ENCODE measurements around the gene PSMD11. TPM values are rescaled to one million over a fixed set of nuclear protein-coding genes. Genes with fewer than 3 reads are reported as not detected.

Gene PSMD11
- total RNA-seq, 1 donor from 2014 or later: 109 TPM

DNA sequence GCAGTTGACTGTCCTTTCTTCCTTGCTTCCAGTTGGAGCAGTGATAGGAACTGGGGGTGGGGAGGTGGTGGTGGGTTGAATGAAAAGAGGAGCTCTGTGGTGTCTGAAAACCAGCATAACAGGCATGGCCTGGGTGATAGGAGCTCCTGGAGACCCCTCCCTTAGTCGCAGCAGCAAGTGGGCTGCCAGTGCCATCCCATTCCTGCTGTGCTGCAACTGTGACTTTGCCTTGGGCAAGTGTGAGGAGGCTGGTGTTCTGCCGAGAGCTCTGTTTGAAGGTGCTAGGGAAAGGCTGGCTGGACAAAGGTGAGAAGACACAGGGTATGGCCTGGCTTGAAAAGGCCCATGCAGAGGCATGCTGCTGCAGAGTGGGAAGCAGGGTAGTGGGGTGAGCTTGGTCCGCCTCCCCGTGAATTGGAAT lies 39.7 kb downstream of the PSMD11 start:
- Mint-ChIP-seq H3K9me3 (no peaks in the 10 kb centered on the region), H3K36me3 (peaks cover 17% of the 10 kb centered on the region), H3K4me1 (ENCODE audit: unreplicated experiment) (peaks cover 20% of the 10 kb centered on the region), H3K4me3 (peak overlapping the region; percentile 80), H3K27ac (peak overlapping the region; percentile 84), H3K27me3 (peaks cover 3% of the 10 kb centered on the region)
- TF ChIP-seq, protein P1, sequence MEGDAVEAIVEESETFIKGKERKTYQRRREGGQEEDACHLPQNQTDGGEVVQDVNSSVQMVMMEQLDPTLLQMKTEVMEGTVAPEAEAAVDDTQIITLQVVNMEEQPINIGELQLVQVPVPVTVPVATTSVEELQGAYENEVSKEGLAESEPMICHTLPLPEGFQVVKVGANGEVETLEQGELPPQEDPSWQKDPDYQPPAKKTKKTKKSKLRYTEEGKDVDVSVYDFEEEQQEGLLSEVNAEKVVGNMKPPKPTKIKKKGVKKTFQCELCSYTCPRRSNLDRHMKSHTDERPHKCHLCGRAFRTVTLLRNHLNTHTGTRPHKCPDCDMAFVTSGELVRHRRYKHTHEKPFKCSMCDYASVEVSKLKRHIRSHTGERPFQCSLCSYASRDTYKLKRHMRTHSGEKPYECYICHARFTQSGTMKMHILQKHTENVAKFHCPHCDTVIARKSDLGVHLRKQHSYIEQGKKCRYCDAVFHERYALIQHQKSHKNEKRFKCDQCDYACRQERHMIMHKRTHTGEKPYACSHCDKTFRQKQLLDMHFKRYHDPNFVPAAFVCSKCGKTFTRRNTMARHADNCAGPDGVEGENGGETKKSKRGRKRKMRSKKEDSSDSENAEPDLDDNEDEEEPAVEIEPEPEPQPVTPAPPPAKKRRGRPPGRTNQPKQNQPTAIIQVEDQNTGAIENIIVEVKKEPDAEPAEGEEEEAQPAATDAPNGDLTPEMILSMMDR (conservative IDR thresholded peaks at IDR 0.05): no peak
- DNase-seq (ENCODE audit: extremely low spot score, unreplicated experiment): peak; percentile 48

DNA sequence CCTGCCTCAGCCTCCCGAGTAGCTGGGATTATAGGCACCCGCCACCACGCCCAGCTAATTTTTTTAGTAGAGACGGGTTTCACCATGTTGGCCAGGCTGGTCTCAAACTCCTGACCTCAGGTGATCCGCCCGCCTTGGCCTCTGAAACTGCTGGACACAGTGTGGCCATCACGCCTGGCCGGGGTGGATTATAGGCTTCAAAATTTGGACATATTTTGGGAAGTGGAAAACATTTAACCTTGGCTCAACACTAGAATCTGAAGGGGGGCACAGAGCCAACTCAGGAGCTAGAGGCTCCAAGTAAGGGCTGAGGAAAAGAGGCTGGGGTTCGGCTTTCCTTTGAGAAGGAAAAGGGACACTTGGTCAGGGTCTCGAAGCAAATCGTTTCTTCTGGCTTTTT lies 40.3 kb downstream of the PSMD11 start:
- Mint-ChIP-seq H3K4me3 (peak overlapping the region; percentile 69), H3K27ac (no peak overlapping the region), H3K4me1 (ENCODE audit: unreplicated experiment) (peaks cover 20% of the 10 kb centered on the region), H3K36me3 (peaks cover 12% of the 10 kb centered on the region), H3K27me3 (peaks cover 3% of the 10 kb centered on the region), H3K9me3 (no peaks in the 10 kb centered on the region)
- TF ChIP-seq, protein P1 (conservative IDR thresholded peaks at IDR 0.05): no peak
- peak; percentile 42 for DNase-seq (ENCODE audit: extremely low spot score, unreplicated experiment)

DNA sequence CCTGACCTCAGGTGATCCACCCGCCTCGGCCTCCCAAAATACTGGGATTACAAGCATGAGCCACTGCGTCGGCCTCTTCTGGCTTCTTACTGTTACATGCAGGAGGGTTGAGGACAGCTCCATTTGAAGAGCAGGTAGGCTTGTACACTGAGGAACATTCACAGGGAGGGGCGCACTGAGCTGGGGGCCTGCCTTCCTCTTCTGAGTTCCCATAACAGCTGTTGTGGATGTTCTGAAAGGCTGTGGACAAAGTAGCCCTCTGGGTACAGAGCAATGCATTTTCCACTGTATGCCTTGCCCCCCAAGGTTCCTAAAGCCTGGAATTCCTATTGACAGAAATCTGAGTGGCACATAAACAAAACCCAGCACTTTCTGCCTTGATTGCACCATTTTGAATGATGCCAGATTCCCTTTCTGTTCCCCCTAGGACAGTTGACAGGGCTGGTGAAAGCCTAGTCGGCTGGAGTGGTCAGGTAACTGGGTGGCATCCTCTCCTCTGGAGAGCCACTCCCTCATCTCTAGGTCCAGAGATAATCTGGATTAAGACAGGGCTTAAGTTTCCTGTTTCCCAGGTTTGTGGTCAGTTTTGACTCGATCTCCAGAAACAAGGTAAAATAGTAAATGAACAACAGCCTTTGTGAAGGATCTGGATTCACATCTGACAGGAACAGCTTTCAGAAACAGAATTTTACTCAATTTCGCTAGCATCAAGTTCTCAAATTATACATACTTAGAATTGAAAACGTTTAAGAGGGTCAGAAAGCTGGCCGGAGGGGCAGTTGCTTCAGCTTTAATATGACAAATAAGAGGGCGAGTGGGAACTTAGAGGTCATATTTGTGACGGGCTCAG lies 41.2 kb downstream of the PSMD11 start:
- TF ChIP-seq, protein P1 (conservative IDR thresholded peaks at IDR 0.05): no peak
- no peaks in the 10 kb centered on the region for H3K9me3 Mint-ChIP-seq
- H3K4me3 Mint-ChIP-seq: peak overlapping the region; percentile 84
- DNase-seq (ENCODE audit: extremely low spot score, unreplicated experiment): peak; percentile 31
- peaks cover 20% of the 10 kb centered on the region for H3K4me1 Mint-ChIP-seq (ENCODE audit: unreplicated experiment)
- H3K36me3 Mint-ChIP-seq: peaks cover 7% of the 10 kb centered on the region
- H3K27me3 Mint-ChIP-seq: peaks cover 3% of the 10 kb centered on the region
- peak overlapping the region; percentile 67 for H3K27ac Mint-ChIP-seq

DNA sequence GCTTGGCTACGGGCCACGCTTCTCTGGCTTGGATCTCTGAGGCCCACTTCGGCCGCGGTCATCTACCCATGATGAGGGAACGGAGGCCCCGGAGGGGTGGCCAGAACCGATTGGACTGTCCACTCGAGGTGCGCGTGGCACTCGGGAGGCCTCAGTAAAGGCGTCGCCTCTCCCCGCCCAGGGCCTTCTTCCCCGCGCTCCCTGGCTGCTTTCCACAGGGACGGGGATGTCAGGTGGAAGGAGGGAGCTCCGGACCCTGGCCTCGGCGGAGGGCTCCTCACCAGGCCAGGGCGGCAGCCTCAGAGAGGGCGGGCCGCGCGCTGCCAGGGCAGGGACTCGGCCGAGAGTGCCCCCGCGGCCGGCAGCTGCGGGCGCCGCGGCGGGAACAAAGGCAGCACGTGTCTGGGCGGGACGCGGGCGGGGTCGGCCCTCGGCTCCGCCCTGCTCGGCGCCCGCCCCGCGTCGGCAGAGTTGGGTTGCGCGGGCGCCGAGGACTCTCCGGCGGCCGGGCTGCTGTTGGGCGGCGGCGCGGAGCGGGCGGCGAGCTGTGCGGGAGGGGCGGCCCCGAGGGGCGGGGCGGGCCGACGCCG lies 41.9 kb downstream of the PSMD11 start:
- peaks cover 3% of the 10 kb centered on the region for H3K27me3 Mint-ChIP-seq
- TF ChIP-seq, protein P1 (conservative IDR thresholded peaks at IDR 0.05): no peak
- peak; percentile 86 for DNase-seq (ENCODE audit: extremely low spot score, unreplicated experiment)
- H3K36me3 Mint-ChIP-seq: peaks cover 7% of the 10 kb centered on the region
- H3K4me3 Mint-ChIP-seq: peak overlapping the region; percentile 84
- H3K9me3 Mint-ChIP-seq: no peaks in the 10 kb centered on the region
- H3K27ac Mint-ChIP-seq: peak overlapping the region; percentile 67
- peaks cover 20% of the 10 kb centered on the region for H3K4me1 Mint-ChIP-seq (ENCODE audit: unreplicated experiment)

DNA sequence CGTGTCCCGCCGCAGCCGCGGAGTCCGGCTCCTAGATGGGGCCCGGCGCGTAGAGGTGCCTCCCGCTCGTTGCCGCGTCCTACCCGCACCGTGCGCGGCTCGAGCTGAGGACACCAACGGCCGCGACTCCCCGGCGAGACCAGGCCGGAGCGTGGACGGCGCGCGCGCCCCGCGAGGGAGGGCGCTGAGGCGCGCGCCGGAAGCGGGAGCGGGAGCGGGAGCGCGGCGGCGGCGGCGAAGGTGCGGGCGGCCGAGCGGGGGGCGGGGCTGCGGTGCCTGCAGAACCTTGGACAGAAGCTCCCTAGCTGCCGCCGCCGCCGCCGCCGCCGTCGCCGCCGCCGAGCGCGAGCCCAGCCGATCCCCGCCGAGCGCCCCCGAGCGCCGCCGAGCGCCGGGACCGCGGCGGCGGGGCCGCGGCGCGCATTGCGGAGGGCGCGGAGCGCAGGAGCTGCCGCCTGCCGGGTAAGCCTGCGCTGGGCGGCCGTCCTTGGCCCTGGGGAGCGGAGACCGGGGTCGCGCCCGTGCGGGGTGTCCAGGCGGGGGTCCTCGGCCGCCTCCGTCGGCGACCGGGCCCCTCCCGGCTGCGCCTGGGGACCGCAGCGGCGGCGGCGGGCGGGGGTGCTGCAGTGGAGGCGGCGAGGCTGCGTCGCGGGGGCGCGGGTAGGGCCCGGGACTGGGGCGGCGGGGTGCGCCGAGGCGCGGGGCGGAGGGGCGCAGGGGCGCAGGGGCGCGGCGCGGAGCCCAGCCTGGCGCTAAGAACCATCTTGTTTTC lies 42.6 kb downstream of the PSMD11 start, which contains the start of gene CDK5R1:
Gene CDK5R1 (plus strand): TSS at position 293 of the 772 bp plus-strand sequence. CDS start 628 bp downstream, outside the sequence.
- no peaks in the 10 kb centered on the region for H3K9me3 Mint-ChIP-seq
- no peak for DNase-seq (ENCODE audit: extremely low spot score, unreplicated experiment)
- peak within 1 kb of the TSS; percentile 67 for H3K27ac Mint-ChIP-seq
- H3K27me3 Mint-ChIP-seq: peaks cover 3% of the 10 kb centered on the region
- peaks cover 20% of the 10 kb centered on the region for H3K4me1 Mint-ChIP-seq (ENCODE audit: unreplicated experiment)
- peaks cover 7% of the 10 kb centered on the region for H3K36me3 Mint-ChIP-seq
- TF ChIP-seq, protein P1 (conservative IDR thresholded peaks at IDR 0.05): no peak
- peak within 1 kb of the TSS; percentile 94 for H3K4me3 Mint-ChIP-seq
